HepG2 (cell line): ENCODE results near the gene STOML1.

Experiments
- GTF3A ChIP-seq: sonication (generic); formaldehyde crosslinking; conservative IDR thresholded peaks from 2 replicates; pipeline ENCODE4 v1.4.0; 2020; ENCODE audit warnings: mild to moderate bottlenecking, missing genetic modification reagents
- IRF1 ChIP-seq: sonication (generic); formaldehyde crosslinking; IDR thresholded peaks from 2 replicates; pipeline ENCODE4 v1.4.0; 2020; ENCODE audit warnings: low read depth, mild to moderate bottlenecking, missing genetic modification reagents

- no peak for TF ChIP-seq GTF3A (CRISPR knock-in tag)
- no peak for TF ChIP-seq IRF1
Observed at GRCh38 chr15:73928971-73929627, 63.0 kb downstream of the STOML1 start.
